IMR-90 (cell line): ENCODE measurements around the gene LRP1B. TPM values are rescaled to one million over a fixed set of nuclear protein-coding genes. Genes with fewer than 3 reads are reported as not detected.

ENCODE experiments used
- ATAC-seq: fragments of 200-7000 bp; cut with Tn5 transposase; 2 replicates; pipeline ENCODE4 v1.9.1; 2020; ENCODE audit warnings: low read depth, mild to moderate bottlenecking, moderate library complexity
- BruUV-seq: library from RNA; stranded (reverse); fragments of 400-500 nt; replicated peaks from 2 replicates; lab custom pipeline; 2021; lab: Mats Ljungman, UMichigan
- CTCF ChIA-PET: fragments of 300-600 bp; formaldehyde crosslinking; extraction: SDS; loops from one replicate; lab custom pipeline; 2021; ENCODE audit warnings: antibody characterized with exemption; lab: Yijun Ruan, JAX
- POLR2A ChIA-PET: fragments of 300-600 bp; sonication (Branson Sonifier 250); formaldehyde crosslinking; loops from one replicate; lab custom pipeline; 2022; ENCODE audit warnings: antibody characterized with exemption; ENCODE audit not compliant: unreplicated experiment; lab: Charles Lee
- DNase-seq: peaks from one replicate; pipeline ENCODE4 v3.0.0; 2013
- H2AFZ ChIP-seq: replicated peaks from 2 replicates; pipeline ENCODE3; 2013; ENCODE audit warnings: low read length, mild to moderate bottlenecking; ENCODE audit not compliant: poor library complexity
- H2AK5ac ChIP-seq: 2 replicates; pipeline ENCODE4 v1.6.1; 2013; ENCODE audit warnings: low read depth, low read length, inconsistent platforms
- H2AK9ac ChIP-seq: replicated peaks from 2 replicates; pipeline ENCODE3; 2013; ENCODE audit warnings: mild to moderate bottlenecking, low read depth, low read length, moderate library complexity; ENCODE audit not compliant: poor library complexity
- H2BK120ac ChIP-seq: 2 replicates; pipeline ENCODE4 v1.6.1; 2013; ENCODE audit warnings: low read depth, low read length, inconsistent platforms
- H2BK15ac ChIP-seq: 3 replicates; pipeline ENCODE4 v1.6.1; 2013; ENCODE audit warnings: low read depth, low read length, inconsistent platforms
- H2BK20ac ChIP-seq: 2 replicates; pipeline ENCODE4 v1.6.1; 2013; ENCODE audit warnings: low read depth, mild to moderate bottlenecking, inconsistent platforms, low read length, moderate library complexity
- H2BK5ac ChIP-seq: 2 replicates; pipeline ENCODE4 v1.6.1; 2013; ENCODE audit warnings: mild to moderate bottlenecking, low read depth, low read length, inconsistent platforms; ENCODE audit not compliant: poor library complexity, severe bottlenecking
- H3K14ac ChIP-seq: replicated peaks from 2 replicates; pipeline ENCODE4 v1.6.1; 2013; ENCODE audit warnings: low read depth, low read length, inconsistent platforms
- H3K18ac ChIP-seq: 2 replicates; pipeline ENCODE4 v1.6.1; 2013; ENCODE audit warnings: low read depth, low read length, control low read depth
- H3K23ac ChIP-seq: 2 replicates; pipeline ENCODE4 v1.6.1; 2013; ENCODE audit warnings: low read depth, low read length, inconsistent platforms
- H3K27ac ChIP-seq: 2 replicates; pipeline ENCODE4 v1.5.1; 2013; ENCODE audit warnings: mild to moderate bottlenecking, control low read depth, low read length; ENCODE audit not compliant: insufficient read depth
- H3K27me3 ChIP-seq: 2 replicates; pipeline ENCODE4 v1.6.1; 2013; ENCODE audit warnings: low read length; ENCODE audit not compliant: control insufficient read depth, insufficient read depth
- H3K36me3 ChIP-seq: 2 replicates; pipeline ENCODE4 v1.6.1; 2013; ENCODE audit warnings: low read length, mixed read lengths; ENCODE audit not compliant: control insufficient read depth, insufficient read depth
- H3K4ac ChIP-seq: 2 replicates; pipeline ENCODE4 v1.6.1; 2013; ENCODE audit warnings: low read depth, low read length, inconsistent platforms
- H3K4me1 ChIP-seq: 2 replicates; pipeline ENCODE4 v1.6.1; 2013; ENCODE audit warnings: low read length, mixed read lengths; ENCODE audit not compliant: control insufficient read depth, insufficient read depth
- H3K4me2 ChIP-seq: 2 replicates; pipeline ENCODE4 v1.6.1; 2013; ENCODE audit warnings: low read depth, mild to moderate bottlenecking, control low read depth, low read length, moderate library complexity
- H3K4me3 ChIP-seq: 2 replicates; pipeline ENCODE4 v1.5.1; 2013; ENCODE audit warnings: low read depth, mild to moderate bottlenecking, control low read depth, low read length, moderate library complexity; ENCODE audit not compliant: insufficient read depth
- H3K56ac ChIP-seq: 2 replicates; pipeline ENCODE4 v1.6.1; 2013; ENCODE audit warnings: low read length, inconsistent platforms; ENCODE audit not compliant: insufficient read depth; ENCODE audit errors: extremely low read depth
- H3K79me1 ChIP-seq, 2 experiments: 2 replicates each; pipeline ENCODE4 v1.6.1; 2013; ENCODE audit warnings: low read length in 2 of 2, inconsistent platforms in 1 of 2, low read depth in 1 of 2
- H3K9ac ChIP-seq: 2 replicates; pipeline ENCODE4 v1.6.1; 2013; ENCODE audit warnings: low read depth, low read length, control low read depth
- H3K9me1 ChIP-seq: 2 replicates; pipeline ENCODE4 v1.6.1; 2013; ENCODE audit warnings: low read length, inconsistent platforms; ENCODE audit not compliant: insufficient read depth
- H3K9me3 ChIP-seq: 2 replicates; pipeline ENCODE4 v1.6.1; 2013; ENCODE audit warnings: low read length; ENCODE audit not compliant: control insufficient read depth, insufficient read depth
- H4K20me1 ChIP-seq: 2 replicates; pipeline ENCODE4 v1.6.1; 2013; ENCODE audit warnings: low read length, inconsistent platforms; ENCODE audit not compliant: insufficient read depth
- H4K5ac ChIP-seq: 2 replicates; pipeline ENCODE4 v1.6.1; 2013; ENCODE audit warnings: mild to moderate bottlenecking, low read depth, low read length, control low read depth
- H4K8ac ChIP-seq, 2 experiments: 2 replicates each; pipeline ENCODE4 v1.6.1; 2013; ENCODE audit warnings: low read depth in 2 of 2, low read length in 2 of 2, control low read depth in 1 of 2, inconsistent platforms in 1 of 2
- H4K91ac ChIP-seq: 2 replicates; pipeline ENCODE4 v1.6.1; 2013; ENCODE audit warnings: low read depth, low read length, inconsistent platforms; ENCODE audit not compliant: insufficient read depth
- BHLHE40 ChIP-seq: fragments of 150-350 bp; IDR thresholded peaks from 2 replicates; pipeline ENCODE4 v1.6.1; 2016; ENCODE audit warnings: mild to moderate bottlenecking, low read depth, low read length
- CEBPB ChIP-seq: IDR thresholded peaks from 2 replicates; pipeline ENCODE4 v1.6.1; 2012; ENCODE audit warnings: low read depth, low read length, improper control_type of control experiment
- CHD1 ChIP-seq: IDR thresholded peaks from 2 replicates; pipeline ENCODE4 v1.6.1; 2012; ENCODE audit warnings: low read depth, low read length, improper control_type of control experiment
- MAZ ChIP-seq: IDR thresholded peaks from 2 replicates; pipeline ENCODE4 v1.6.1; 2012; ENCODE audit warnings: low read depth, mild to moderate bottlenecking, low read length, improper control_type of control experiment, moderate library complexity, borderline replicate concordance
- MXI1 ChIP-seq: IDR thresholded peaks from 2 replicates; pipeline ENCODE4 v1.6.1; 2012; ENCODE audit warnings: low read depth, mild to moderate bottlenecking, low read length, moderate library complexity, borderline replicate concordance
- RFX5 ChIP-seq: IDR thresholded peaks from 2 replicates; pipeline ENCODE4 v1.8.0; 2012; ENCODE audit warnings: low read depth, mild to moderate bottlenecking, low read length, moderate library complexity
- SMC3 ChIP-seq: fragments of 150-350 bp; IDR thresholded peaks from 2 replicates; pipeline ENCODE4 v1.6.1; 2016; ENCODE audit warnings: low read depth, mild to moderate bottlenecking, antibody characterized with exemption, low read length, moderate library complexity
- WGBS, 2 experiments: methylation state at CpG; one replicate each; pipeline versions ENCODE4 v1.1.5 to v1.1.7; 2013; ENCODE audit warnings: missing lambda C conversion rate in 2 of 2; ENCODE audit not compliant: insufficient read length in 1 of 2; ENCODE audit errors: extremely low coverage in 2 of 2; 5-methylcytosine and 5-hydroxymethylcytosine counted together
- dilution Hi-C: fragments of 300-500 bp; cut with HindIII; formaldehyde crosslinking; loops from one replicate; pipeline ENCODE4 v1.14.3; 2018; ENCODE audit warnings: low sequenced_read_pairs; ENCODE audit not compliant: unreplicated experiment
- in situ Hi-C: fragments of 300-500 bp; cut with MboI; formaldehyde crosslinking; loops from 3 replicates; pipeline ENCODE4 v1.14.3; 2019; ENCODE audit warnings: low sequenced_read_pairs, inconsistent platforms, mixed read lengths
- intact Hi-C: fragments of 100-400 bp; cut with micrococcal nuclease; formaldehyde crosslinking; loops from 2 replicates; pipeline ENCODE4 v1.10.0; 2022
- polyA plus RNA-seq, 3 experiments: library from polyadenylated mRNA; depleted of rRNA; stranded (reverse); fragments of >200 nt; gene quantifications; 2 replicates each; pipeline ENCODE4 v1.2.3, GENCODE V29; 2012; ENCODE audit warnings: low replicate concordance in 1 of 3
- total RNA-seq: library from RNA; depleted of rRNA; stranded (reverse); fragments of >200 nt; gene quantifications from 2 replicates; pipeline ENCODE4 v1.2.3, GENCODE V29; 2012

LRP1B gene
- total and polyA plus RNA-seq, 2 of the 4 experiments (the other 2 are of a cell fraction): under 0.01 to 0.02 TPM

GRCh38 chr2:141707486-141707885, 423.3 kb downstream of the LRP1B start:
- intact Hi-C loops: no loop called here

More at GRCh38 chr2:141707486-141707885, 423.3 kb downstream of the LRP1B start:
- no peaks in the 10 kb centered on the region for H3K4me1 ChIP-seq
- H2AK5ac ChIP-seq: no peak overlapping the region
- H4K91ac ChIP-seq: no peak overlapping the region
- H3K4ac ChIP-seq: no peak overlapping the region
- no peak overlapping the region for H3K4me3 ChIP-seq
- no peak overlapping the region for H4K5ac ChIP-seq
- ATAC-seq: no peak
- no peak overlapping the region for H4K8ac ChIP-seq
- H3K23ac ChIP-seq: no peak overlapping the region
- in situ Hi-C loops: no loop called here
- H3K79me1 ChIP-seq: no peaks in the 10 kb centered on the region
- H3K27ac ChIP-seq: no peak overlapping the region
- CTCF ChIA-PET: no interaction called here
- no peak overlapping the region for H2BK15ac ChIP-seq
- POLR2A ChIA-PET: no interaction called here
- H3K56ac ChIP-seq: no peak overlapping the region
- H2AFZ ChIP-seq: no peak overlapping the region
- no peaks in the 10 kb centered on the region for H4K20me1 ChIP-seq
- no peak overlapping the region for H3K14ac ChIP-seq
- no peak overlapping the region for H2AK9ac ChIP-seq
- H2BK120ac ChIP-seq: no peak overlapping the region
- H3K18ac ChIP-seq: no peak overlapping the region
- BruUV-seq: no TSS peak
- TF ChIP-seq RFX5: no peak
- TF ChIP-seq SMC3: no peak
- TF ChIP-seq CHD1: no peak
- TF ChIP-seq CEBPB: no peak
- TF ChIP-seq BHLHE40: no peak
- no peak for TF ChIP-seq MXI1
- no peak for TF ChIP-seq MAZ
- H3K9me3 ChIP-seq: no peaks in the 10 kb centered on the region
- no peak overlapping the region for H3K9ac ChIP-seq
- no peak for DNase-seq
- no peaks in the 10 kb centered on the region for H3K9me1 ChIP-seq
- no peak overlapping the region for H2BK5ac ChIP-seq
- no peaks in the 10 kb centered on the region for H3K27me3 ChIP-seq
- dilution Hi-C loops: no loop called here
- H3K4me2 ChIP-seq: no peak overlapping the region
- 13% methylated on average over 1 of the region's 3 CpGs; no CpG with 5 or more reads in 1 of the 2 experiments for WGBS, 2 experiments
- H3K36me3 ChIP-seq: no peaks in the 10 kb centered on the region
- H2BK20ac ChIP-seq: no peak overlapping the region
